Epithelial cell of proximal tubule (primary cell): Measurements from ENCODE around the gene SLC27A4. TPM values are rescaled to one million over a fixed set of nuclear protein-coding genes. Genes with fewer than 3 reads are reported as not detected.

Experiments
- DNase-seq: peaks from one replicate; pipeline ENCODE4 v3.0.0-alpha.2; 2011; ENCODE audit warnings: low read depth
- H3K4me3 ChIP-seq: 2 replicates; pipeline ENCODE4 v1.5.1; 2011; ENCODE audit warnings: low read depth, mild to moderate bottlenecking, low read length
- total RNA-seq: library from RNA; depleted of rRNA; stranded (reverse); fragments of >200 nt; gene quantifications from 2 replicates; pipeline ENCODE4 v1.2.3, GENCODE V29; 2015
- TF ChIP-seq, protein P1 (sequence below): conservative IDR thresholded peaks from 2 replicates; pipeline ENCODE4 v1.5.1; 2012; ENCODE audit warnings: low read depth, mild to moderate bottlenecking, low read length

SLC27A4 gene
- total RNA-seq, 1 donor from 2014 or later, result 27.7 TPM

DNA sequence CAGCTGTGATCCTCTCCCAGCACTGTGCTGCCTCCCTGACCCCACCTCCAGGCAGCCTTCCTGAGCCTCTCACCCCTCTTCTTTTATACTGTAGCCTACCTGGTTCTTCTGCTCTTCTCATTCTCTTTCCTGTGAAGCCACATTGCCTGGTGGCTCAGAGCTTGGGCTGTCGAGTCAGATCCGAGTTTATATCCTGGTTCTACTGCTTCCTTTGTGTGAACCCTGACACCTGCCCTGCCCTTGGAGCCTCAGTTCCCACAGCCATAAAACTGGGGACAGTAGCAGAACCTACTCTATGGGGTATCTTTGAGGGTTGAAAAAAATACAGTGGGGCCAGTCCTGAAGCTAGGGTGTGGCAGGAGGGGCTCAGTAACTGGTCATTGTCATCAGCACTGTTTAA lies 8.8 kb downstream of the SLC27A4 start:
- DNase-seq, result no peak
- no peak overlapping the region for H3K4me3 ChIP-seq
- TF ChIP-seq, protein P1, sequence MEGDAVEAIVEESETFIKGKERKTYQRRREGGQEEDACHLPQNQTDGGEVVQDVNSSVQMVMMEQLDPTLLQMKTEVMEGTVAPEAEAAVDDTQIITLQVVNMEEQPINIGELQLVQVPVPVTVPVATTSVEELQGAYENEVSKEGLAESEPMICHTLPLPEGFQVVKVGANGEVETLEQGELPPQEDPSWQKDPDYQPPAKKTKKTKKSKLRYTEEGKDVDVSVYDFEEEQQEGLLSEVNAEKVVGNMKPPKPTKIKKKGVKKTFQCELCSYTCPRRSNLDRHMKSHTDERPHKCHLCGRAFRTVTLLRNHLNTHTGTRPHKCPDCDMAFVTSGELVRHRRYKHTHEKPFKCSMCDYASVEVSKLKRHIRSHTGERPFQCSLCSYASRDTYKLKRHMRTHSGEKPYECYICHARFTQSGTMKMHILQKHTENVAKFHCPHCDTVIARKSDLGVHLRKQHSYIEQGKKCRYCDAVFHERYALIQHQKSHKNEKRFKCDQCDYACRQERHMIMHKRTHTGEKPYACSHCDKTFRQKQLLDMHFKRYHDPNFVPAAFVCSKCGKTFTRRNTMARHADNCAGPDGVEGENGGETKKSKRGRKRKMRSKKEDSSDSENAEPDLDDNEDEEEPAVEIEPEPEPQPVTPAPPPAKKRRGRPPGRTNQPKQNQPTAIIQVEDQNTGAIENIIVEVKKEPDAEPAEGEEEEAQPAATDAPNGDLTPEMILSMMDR, result no peak

DNA sequence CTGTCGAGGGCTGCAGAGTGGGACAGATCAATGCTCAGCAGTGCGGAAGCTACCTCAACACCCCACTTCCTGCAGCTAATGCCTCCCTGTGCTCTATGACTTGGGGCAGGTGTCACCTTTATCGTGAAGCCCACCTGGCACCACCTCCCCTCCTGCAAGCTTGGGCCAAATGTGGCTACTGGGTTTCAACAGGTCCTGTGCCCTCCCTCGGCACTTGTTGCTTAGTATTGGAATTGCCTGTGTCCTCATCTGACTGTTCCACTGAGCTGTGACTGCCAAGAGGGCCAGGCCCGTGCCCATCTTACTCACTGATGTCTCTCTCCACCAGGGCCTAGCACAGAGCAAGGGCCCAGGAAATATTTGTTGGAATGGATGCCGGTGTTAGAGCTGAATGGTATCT lies 9.4 kb downstream of the SLC27A4 start:
- DNase-seq, result no peak
- no peak overlapping the region for H3K4me3 ChIP-seq
- TF ChIP-seq, protein P1, result no peak

DNA sequence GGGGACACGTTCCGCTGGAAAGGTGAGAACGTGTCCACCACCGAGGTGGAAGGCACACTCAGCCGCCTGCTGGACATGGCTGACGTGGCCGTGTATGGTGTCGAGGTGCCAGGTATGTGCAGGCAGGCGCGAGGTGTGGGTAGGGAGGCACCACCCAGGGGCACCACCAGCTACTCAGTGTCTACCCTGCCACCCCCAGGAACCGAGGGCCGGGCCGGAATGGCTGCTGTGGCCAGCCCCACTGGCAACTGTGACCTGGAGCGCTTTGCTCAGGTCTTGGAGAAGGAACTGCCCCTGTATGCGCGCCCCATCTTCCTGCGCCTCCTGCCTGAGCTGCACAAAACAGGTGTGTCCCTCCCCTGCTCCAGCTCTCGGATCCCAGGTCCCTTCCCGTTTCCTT lies 15.1 kb downstream of the SLC27A4 start:
- H3K4me3 ChIP-seq, result no peak overlapping the region
- DNase-seq, result no peak
- TF ChIP-seq, protein P1, result no peak

DNA sequence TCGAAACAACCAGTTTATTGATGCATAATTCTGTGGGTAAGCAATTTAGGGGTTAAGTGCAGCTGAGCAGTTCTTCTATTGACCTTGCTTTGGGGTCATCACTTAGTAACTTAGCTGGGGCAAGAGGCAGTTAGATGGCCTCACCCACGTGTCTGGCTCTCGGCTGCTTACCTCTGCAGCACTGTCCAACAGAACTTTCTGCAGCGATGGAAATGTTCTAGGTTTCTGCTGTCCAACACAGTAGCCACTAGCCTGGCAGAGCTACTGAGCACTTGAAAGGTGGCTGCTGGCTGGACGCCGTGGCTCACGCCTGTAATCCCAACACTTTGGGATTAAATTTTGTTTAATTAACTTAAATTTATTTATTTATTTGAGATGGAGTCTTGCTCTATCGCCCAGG lies 17.8 kb downstream of the SLC27A4 start:
- no peak for DNase-seq
- H3K4me3 ChIP-seq, result no peak overlapping the region
- TF ChIP-seq, protein P1, result no peak

DNA sequence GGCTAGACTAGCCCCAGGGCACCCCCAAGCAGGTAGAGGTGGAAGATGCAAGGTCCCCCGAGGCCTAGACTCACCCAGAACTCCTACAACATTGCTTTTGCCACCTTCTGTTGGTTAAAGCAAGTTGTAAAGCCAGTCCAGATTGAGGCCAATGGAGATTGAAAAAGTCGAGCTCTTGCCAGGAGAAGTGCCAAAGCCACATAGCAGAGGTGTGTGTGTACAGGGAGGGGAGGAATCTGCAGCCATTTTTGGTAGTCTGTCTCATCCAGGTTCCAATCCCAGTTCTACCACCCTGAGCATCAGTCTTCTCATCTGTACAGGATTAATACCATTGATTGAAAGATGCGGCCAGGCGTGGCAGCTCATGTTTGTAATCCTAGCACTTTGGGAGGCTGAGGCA lies 18.5 kb downstream of the SLC27A4 start:
- no peak for DNase-seq
- H3K4me3 ChIP-seq, result no peak overlapping the region
- TF ChIP-seq, protein P1, result no peak

DNA sequence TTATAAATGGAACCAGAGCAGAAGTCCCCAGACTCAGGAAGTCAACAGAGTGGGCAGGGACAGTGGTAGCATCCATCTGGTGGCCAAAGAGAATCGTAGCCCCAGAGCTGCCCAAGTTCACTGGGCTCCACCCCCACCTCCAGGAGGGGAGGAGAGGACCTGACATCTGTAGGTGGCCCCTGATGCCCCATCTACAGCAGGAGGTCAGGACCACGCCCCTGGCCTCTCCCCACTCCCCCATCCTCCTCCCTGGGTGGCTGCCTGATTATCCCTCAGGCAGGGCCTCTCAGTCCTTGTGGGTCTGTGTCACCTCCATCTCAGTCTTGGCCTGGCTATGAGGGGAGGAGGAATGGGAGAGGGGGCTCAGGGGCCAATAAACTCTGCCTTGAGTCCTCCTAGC lies 20.5 kb downstream of the SLC27A4 start:
- H3K4me3 ChIP-seq, result no peak overlapping the region
- no peak for DNase-seq
- TF ChIP-seq, protein P1, result no peak

DNA sequence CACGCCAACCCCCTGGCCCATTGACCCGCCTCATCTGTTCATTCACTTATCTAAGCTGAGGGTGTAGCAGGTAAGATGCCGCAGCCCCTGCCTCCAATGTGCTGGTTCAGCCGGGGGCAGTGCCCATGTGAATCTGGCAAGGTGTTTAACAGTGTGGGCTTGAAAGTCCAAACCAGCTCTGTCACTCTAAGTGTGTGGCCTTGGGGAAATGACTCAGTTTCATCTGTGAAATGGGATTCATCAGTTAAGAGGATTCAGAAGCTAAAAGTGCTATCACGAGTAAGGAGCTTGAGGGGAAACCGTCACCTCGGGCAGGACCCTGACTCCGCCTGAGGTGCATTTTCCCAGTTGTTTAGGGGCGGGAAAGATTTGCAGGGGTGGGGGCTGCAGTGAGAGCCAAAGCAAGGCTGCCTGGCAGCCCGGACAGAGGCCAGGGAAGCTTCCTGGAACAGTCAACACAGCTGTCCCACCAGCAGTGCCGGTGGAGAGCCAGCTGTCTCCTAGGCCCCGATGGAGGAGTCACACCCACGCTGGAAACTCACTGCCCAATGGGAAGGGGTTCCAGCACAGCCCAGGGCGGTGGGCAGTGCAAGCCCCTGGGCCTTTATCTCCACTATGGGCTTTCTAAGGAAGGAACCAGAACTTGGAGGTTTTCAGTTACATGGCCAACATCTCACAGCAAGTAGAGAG lies 21.1 kb downstream of the SLC27A4 start:
- no peak overlapping the region for H3K4me3 ChIP-seq
- TF ChIP-seq, protein P1, result no peak
- no peak for DNase-seq
